ENCODE measurements around the gene MED15.

MED15 gene

DNA sequence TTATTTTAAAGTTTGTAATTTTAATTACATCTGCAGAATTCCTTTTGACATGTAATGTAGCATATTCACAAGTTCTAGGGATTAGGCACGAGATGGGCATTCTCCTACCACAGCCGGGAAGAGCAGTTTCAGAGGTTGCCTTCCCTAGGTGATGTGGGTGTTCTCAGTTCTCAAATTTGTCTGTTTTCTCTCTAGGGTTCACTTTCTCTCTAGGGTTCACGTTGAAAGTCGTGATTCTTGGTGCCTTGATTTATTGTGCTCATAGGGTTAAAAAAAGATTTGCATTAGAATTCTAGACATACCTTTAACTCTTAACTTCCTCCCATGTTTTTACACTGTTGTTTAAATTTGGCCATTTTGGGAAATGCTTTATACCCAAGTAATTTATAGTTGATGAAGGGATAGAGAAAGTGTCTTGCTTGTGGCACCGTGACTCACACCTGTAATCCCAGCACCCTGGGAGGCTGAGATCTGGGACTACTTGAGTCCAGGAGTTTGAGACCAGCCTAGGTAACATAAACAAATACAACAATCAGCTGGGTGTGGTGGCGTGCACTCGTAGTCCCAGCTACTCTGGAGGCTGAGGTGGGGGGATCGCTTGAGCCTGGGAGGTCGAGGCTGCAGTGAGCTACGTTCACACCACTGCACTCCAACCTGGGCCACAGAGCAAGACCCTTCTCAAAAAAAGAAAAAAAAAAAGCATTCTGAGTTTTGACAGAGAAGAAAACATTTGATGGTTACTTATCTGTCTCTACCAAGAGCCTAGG is 3.6 kb downstream of the MED15 start:
- DNase-seq: no peak

DNA sequence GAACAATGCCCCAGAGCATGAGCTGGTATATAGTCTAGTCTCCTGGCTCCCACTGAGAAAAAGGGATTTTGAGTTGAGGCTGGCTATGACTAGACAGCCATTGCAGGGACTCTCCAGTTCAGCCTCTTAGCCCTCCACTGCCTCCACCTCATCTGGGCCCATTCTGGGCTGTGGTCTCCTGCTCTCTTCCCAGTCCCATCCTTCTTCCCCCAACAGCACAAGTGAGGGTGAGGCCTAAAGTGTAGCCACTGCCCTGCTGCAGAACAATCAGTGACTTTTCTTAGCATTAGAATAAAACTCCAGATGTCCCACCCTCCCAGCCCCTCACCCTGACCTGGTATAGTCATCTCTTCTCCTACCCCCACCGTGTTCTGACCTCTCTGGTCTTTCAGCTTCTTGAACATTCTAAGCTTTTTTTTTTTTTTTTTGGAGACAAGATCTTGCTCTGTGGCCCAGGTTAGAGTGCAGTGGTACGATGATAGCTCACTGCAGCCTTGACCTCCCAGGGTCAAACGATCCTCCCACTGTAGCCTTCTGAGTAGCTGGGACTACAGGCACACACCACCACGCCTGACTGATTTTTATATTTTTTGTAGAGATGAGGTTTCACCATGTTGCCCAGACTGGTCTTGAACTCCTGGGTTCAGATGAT is 4.3 kb downstream of the MED15 start:
- DNase-seq: no peak

DNA sequence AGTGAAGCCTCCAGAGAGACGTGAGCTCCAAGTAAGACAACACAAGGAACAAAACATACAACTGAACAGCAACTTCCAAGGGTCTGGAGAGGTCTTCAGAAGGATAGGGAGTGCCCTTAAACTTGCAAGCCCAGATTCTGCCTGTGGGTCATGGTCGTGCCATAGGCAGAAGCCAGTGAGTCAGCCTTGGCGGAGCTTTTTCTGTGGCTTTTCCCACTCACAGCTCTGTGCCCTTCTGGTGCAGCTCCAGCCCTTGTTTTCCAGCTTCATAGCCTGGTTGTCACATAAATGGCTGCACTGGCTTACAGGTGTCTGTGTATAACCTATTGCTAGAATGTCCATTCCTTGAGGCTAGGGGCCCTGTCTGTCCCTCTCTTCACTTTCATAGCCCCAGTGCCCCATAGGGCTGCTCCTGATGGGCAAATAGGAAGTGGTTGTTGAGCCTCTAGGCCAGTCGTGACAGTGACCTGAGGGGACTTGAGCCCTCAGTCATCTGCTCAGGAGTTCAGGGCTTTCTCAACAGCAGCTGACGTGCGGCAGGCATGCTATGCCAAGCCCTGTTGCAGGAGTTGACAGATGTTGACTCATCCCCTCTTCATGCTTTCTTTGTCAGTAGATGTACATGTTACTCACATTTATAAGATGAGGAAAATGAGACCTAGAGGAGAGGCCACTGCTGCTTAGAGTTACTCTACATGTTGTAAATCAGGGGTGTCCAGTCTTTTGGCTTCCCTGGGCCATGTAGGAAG is 7.4 kb downstream of the MED15 start:
- no peak for DNase-seq

DNA sequence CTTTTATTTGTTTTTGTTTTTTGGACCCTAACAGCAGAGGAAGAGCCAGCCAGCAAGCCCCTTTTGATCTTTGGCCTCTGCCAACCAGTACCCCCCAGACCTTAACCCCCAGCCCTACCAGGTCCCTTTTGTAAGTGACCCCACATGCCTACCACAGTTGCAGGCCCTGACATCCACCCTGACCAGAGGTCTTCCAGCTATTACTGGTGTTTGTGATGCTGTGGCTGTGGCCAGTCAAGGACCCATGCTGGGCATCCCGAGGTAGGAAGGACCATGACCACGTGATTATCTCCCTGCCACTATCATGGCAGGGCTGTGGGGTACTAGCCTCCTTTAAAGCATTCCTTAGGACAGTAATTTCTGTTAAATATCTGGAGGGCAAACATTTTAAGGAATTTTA is 9.0 kb downstream of the MED15 start:
- no peak for DNase-seq

DNA sequence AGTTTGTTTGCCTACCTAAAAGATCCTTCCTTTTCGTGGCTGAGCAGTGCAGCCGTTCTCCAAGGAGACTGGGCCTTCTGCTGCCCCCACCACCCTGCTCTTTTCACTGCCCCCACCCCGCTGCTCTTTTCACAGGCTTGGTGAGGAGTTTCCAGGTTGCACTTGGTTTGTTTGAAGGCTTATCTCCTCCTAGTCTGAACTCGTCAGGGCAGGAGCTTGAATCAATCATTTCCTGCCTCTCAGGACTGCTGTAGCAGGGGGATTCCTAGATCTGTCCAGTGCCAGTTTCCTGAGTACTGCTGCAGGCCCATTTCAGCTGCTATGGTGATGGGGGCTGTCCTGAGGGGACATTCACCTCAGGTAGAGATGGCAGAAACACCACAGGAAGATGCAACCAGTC is 10.0 kb downstream of the MED15 start:
- no peak for DNase-seq

DNA sequence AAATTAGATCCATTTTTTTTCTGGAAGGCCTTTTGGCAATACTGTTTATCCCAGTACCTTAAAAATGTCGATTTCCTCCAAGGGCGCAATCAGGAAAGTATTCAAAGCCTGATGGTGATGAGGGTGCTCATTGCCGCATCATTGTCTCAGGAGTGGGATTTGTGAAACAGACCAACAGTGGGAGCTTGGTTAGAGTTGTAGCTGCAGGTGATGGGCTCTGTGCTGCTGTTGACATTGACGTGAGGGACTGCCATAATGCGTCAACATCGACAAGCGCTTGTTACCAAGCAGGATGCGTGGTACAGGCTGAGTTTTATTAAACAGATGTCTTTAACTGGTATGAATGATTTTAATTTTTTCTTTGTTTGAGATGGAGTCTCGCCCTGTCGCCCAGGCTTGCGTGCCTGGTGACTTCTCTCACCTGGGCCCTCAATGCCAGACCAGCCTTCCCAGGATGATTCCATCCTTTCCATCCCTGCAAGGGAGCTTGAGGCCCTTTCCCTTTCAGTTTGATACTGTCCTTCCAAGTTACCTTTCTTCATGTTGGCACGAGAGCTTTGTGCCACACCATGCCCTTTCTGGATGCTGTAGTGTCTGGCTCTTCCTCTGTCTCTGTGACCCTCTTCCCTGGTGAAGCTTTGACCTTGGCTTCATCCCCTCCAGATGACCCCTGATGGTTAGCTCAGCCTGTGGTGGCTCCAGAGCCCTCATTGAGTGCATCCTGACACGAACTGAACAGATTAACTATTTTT is 10.6 kb downstream of the MED15 start:
- DNase-seq: no peak

DNA sequence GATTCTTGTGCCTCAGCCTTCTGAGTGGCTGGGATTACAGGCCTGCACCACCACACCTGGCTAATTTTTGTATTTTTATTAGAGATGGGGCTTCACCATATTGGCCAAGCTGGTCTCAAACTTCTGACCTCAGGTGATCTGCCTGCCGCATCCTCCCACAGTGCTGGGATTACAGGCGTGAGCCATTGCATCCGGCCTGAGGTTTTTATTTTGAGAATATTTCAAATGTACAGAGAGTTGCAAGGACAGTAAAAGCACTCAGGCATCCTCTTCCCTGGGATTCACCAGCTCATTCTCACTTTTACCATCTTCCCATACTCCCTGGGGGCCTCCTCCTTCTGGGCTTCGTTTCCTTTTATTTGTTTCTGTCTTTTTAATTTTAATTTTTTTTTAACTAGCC is 12.1 kb downstream of the MED15 start:
- DNase-seq: no peak

DNA sequence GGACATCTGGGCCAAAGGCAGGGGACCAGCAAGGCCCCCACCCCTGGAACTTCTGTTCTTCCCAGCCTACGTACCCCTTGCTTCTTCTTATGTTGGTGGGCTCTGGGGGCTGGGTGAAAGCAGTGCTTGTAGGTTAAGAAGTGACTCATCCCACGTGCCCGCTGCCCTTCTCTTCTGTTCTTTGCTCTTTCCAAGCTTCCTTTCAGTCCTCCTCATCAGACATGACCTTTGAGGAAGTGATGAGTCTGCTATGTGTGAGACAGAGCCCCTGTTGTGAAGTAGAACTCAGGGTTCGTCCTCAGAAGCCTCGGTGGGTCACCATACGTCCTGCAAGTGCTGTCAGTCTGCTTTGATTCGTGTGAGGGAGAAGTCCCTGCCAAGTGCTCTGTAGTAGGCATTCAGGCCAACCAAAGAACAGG is 12.7 kb downstream of the MED15 start:
- no peak for DNase-seq

DNA sequence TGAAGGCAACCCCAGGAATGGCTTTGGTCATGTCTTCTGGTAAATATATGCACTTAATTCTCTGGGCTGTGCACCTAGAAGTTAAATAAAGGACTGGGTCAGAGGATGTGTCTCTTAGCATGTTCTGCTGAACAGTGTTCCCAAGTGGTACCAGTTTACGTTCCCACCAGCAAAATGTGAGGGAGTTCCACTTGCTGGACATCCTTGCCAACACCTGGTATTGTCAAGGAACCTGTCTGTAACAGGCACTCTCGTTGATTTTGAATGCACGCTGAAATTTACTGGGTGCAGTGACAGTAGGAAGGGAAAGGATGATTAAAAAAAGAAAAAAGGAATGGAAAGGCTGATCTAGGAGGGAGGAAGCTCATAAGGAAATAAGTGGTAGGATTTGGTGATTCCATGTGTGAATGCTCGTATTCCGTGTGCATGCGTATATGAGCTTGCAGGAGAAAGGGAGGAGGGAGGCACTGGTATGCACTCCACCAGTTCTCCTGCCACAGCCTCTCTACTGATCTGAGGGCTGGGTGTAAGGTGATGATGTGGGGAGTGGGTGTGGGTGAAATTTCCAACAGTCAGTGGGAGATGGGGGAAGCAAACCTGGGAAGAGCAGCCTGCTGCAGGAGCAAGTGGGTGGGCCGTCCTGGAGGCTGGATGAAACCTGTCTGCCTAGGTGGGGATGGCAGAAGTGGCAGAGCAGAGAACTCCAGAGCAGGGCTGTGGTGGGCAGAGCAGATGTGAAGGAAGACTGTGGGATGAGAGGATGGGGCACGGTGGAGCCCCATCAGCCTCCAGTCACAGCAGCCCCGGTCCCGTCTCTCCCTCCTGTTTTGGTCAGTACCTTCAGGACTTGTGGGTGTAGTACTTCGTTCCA is 15.0 kb downstream of the MED15 start:
- no peak for DNase-seq

DNA sequence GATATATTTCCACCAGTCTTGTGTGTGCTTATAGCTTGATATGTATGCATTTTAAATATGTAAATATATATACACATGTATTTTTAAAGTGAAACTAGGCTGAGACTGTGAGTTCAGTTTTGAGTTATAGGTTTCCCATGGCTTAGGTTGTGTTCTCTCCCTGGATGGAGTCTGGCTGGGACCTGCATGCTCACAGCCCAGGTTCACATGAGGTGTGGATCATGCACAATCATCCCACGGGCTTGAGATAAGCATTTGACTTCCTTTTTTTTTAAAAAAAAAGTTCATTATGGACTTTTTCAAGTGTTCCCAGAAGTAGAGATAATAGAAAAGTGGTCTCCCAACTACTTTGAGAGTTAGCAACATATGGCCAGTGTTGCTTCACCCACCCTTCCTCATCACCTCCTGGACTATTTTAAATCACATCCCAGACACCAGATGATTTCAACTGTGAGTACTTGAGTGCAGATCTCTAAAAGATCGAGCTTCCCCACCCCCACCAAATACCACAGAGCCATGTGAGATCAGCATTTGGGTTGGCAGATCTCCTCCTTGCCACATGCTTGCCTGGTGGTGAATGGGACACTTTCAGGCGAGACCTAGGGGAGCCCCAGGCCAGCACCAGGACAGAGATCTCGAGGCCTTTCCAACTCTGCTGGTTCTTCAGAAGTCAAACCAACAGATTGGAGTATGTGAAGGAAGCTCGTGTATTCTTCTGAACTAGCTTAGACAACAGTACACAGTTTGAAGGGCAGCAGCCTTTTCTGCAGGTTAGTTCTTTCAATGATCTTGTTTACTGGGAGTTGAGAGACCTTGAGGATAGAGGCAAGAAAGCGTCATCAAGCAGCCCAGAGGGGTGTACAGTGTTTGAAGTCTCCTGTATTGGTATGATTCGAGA is 15.9 kb downstream of the MED15 start:
- DNase-seq: no peak

DNA sequence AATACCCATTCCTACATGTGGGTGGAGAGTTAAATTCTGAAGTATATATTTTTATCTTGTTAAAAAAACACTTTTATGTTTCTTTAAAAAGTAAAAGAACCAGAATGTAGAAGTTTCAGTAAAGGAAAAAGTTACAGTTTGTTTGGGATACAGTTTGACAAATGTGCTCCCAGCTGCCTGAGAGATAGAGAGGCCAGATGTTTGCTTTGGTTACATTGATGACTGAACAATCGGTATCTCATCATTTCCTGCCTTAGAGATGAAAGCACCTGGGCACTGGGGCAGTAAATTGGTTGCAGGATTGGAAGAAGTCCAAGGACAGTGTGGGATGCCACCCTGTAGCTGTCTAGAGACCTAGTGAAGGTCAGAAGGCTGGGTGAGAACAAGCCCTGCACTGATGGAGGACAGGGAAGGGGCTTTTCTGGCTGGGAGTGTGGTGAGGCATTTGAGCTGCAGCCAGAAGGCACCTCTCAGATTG is 16.6 kb downstream of the MED15 start:
- no peak for DNase-seq

DNA sequence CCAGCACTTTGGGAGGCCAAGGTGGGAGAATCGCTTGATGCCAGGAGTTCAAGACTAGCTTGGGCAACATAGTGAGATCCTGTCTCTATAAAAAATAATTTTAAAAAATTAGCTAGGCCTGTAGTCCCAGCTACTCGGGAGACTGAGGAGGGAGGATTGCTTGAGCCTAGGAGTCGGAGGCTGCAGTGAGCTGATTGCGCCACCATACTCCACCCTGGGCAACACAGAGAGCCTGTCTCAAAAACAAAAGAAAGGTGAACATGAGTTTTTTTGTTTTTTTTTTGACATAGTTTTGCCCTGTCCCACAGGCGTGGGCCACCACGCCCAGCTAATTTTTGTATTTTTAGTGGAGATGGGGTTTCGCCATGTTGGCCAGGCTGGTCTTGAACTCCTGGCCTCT is 17.6 kb downstream of the MED15 start:
- no peak for DNase-seq

DNA sequence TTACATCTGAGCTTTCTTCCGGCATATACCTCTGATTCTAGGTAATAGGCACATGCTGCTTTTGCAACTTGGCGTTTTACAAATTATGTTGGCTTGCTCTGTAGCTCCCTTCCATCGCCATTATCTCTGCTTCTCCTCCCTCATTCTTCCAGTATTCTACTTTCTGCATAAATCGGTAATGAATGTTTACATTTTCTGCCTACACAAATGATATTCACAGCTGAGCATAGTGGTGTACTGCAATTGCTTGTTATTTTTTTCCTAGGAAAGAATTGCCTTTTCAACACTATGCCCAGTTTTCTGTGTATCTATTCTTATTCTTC is 18.9 kb downstream of the MED15 start:
- DNase-seq: no peak

DNA sequence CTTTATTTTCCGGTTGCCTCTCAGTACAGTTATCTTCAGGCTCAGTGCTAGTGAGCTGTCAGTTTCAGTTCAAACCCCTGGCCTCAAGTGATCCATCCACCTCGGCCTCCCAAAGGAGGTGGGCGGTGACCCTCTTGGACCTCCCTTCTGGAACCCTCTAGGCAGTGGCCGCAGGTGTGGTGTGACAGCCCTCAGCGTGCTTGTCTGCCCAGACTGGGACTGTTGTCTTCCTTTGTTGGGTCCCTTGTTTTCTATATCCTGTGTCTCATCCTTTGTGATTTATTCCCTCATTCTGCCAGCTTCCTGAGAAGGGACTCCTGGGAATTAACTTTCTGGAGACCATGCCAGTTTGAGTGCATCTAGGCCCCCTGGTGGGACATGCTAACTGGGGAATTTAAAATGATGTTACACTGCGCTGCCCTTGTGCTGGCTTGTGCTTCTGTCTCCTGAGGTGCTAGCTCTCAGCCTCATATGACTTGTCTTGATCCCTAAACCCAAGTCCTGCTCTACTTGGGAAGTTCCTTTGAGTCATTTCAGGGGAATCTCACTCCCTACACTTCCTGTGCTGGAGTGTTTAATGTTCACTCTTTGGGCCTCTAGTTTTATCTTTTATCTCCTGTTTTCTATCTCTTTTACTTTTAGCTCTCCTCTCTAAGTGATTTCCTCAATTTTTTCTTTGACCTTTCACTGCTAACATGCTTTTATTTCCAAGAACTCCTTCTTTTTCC is 19.4 kb downstream of the MED15 start:
- no peak for DNase-seq

DNA sequence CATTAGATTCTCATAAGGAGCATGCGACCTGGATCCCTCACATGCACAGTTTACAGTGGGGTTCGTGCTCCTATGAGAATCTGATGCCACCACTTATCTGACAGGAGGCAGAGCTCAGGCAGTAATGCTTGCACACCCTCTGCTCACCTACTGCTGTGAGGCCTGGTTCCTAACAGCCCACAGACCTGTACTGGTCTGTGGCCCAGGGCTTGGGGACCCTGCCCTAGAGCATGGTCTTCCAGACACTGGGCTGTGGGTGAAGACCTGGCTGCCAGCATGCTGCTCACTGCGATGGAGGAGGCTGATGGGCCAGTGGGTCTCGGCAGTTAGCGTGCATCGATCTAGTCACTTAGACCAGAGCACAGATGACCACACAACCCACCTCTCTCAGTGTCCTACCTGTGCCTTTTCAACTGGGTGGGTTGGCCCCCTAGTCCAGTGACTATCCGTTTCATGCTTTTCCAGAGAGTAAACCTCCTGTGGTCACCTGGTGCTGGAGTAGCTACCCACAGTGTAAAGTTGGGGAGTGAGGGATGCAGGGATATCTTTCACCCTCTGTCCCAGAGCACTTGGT is 21.1 kb downstream of the MED15 start:
- no peak for DNase-seq

DNA sequence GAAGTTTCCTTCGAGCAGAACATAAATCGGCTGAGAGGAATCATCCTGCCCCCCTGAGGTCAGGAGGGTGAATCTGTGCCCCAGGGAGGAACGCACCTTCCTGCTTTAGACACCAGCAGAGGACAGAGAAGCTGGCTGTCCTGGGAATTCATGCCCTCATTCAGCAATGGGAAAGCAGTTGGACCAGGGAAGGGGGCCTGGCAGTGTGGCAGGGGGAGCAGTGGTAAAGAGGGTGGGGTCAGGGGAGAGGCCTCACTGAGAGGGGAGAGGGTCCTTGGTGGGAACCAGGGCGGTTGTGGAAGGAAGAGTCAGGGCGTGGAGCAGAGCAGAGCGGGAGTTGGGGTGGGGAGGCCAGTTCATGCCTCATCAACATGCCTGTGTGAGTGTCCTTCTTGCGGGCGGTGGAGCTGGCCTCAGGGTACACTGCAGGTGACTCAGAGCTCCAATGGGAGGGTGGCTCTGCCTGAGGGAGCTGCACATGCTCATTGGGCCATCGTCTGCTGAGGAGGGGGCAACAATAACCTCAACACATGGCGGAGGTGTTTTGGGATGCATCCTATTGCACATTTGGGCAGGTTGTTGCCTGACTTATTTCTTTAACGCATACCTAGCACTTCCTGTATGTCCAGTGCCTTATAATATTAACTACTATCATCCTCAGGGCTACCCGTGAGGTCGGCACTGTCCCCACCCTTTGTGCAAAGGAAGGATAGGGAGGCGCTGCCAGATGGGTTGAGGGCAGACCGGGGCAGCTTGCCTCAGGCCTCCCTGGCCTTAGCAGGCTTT is 23.2 kb downstream of the MED15 start:
- DNase-seq: no peak

DNA sequence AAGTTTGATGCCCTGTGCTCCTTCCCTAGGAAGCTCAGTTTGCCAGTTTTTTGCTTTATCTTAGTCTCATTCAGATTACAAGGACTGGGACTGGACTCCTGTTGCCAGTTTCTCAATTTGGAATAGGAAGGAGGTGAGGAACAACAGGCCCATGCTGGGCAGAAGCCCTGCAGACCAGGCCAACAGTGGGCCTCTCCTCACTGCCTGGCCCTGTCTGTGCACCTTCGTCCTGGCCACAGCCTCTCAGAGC is 23.7 kb downstream of the MED15 start:
- no peak for DNase-seq

DNA sequence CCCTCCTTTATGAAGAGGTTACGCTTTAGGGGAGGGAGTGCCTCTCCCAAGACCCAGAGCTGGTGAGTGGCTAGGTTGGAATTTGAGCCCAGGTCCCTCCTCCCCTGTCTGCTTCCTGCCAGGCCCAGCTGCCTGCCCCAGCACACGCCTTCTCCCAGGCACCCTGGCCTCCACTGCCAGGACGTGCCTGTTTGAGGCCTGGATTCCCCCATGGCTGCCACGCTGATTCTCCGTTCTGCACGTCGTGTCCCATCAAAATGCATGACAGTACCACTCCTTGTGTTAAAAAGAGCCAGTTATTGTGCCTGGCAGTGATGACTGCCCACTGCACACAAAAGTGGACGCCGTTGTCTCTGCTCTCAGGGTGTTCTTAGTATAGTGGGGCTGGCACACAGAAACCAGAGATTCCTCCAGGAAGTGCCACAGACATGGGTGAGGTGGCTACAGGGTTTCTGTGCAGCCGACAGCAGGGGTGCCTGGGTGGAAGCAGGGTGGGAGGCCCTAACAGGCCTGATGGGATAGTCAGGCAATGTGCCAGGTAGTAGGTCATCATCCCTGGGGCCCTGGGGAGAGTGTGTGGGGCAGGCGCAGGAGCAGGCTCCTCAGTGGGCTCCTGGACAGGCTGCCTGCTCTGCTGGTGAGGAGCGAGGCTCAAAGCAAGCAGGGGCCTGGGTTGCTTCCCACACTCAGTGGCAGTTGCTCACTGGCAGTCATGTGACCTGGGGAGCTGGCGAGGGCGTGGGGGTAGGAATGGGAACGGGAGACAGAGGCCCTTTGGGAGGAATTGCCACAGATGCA is 24.2 kb downstream of the MED15 start:
- no peak for DNase-seq

Measured in cortex of kidney (tissue), 1 donor.